K562 (cell line): Measurements from ENCODE around the gene CALD1.

Experiments
- POLR2A ChIP-seq: fragments of 450-650 bp; conservative IDR thresholded peaks from 2 replicates; pipeline ENCODE4 v1.6.1; 2016
- SMARCE1 ChIP-seq: fragments of 450-650 bp; IDR thresholded peaks from 2 replicates; pipeline ENCODE4 v1.7.1; 2016; ENCODE audit warnings: mild to moderate bottlenecking
- SREBF2 ChIP-seq: sonication (generic); formaldehyde crosslinking; IDR thresholded peaks from 2 replicates; pipeline ENCODE4 v1.4.0; 2020; ENCODE audit warnings: mild to moderate bottlenecking, missing genetic modification reagents
- TAF1 ChIP-seq: IDR thresholded peaks from 2 replicates; pipeline ENCODE4 v1.6.1; 2011; ENCODE audit warnings: mild to moderate bottlenecking, low read length, moderate library complexity; ENCODE audit not compliant: insufficient read depth, control insufficient read depth, severe bottlenecking; ENCODE audit errors: extremely low read depth
- USF2 ChIP-seq: sonication (generic); formaldehyde crosslinking; IDR thresholded peaks from 2 replicates; pipeline ENCODE4 v1.5.0; 2020; ENCODE audit warnings: missing genetic modification reagents
- TF ChIP-seq, protein P1 (sequence below): sonication (generic); formaldehyde crosslinking; IDR thresholded peaks from 2 replicates; pipeline ENCODE4 v1.8.1; 2023; ENCODE audit warnings: mild to moderate bottlenecking, missing genetic modification reagents
- TF ChIP-seq, protein P2 (sequence below), 3 experiments: IDR thresholded peaks in 2 of 3; conservative IDR thresholded peaks in 1 of 3; 2 replicates each; pipeline ENCODE4 v1.5.1; 2011 to 2012; ENCODE audit warnings: low read length in 3 of 3, mild to moderate bottlenecking in 3 of 3, control low read depth in 2 of 3, improper control_type of control experiment in 1 of 3, inconsistent platforms in 1 of 3, low read depth in 1 of 3, mixed read lengths in 1 of 3, moderate library complexity in 1 of 3; ENCODE audit not compliant: insufficient read depth in 2 of 3
- TF ChIP-seq, protein P3 (sequence below): fragments of 250-450 bp; sonication (Bioruptor Pico); IDR thresholded peaks from 2 replicates; pipeline ENCODE4 v1.8.0; 2022; ENCODE audit warnings: moderate library complexity, mild to moderate bottlenecking, inconsistent platforms
- TF ChIP-seq, protein P4 (sequence below): fragments of 450-650 bp; formaldehyde crosslinking; IDR thresholded peaks from 2 replicates; pipeline ENCODE4 v1.4.0; 2022; ENCODE audit warnings: missing genetic modification characterization

- TF ChIP-seq POLR2A (no peak), SMARCE1 (no peak), SREBF2 (CRISPR knock-in tag) (no peak), USF2 (CRISPR knock-in tag) (no peak), TAF1 (no peak)
- TF ChIP-seq, protein P1, sequence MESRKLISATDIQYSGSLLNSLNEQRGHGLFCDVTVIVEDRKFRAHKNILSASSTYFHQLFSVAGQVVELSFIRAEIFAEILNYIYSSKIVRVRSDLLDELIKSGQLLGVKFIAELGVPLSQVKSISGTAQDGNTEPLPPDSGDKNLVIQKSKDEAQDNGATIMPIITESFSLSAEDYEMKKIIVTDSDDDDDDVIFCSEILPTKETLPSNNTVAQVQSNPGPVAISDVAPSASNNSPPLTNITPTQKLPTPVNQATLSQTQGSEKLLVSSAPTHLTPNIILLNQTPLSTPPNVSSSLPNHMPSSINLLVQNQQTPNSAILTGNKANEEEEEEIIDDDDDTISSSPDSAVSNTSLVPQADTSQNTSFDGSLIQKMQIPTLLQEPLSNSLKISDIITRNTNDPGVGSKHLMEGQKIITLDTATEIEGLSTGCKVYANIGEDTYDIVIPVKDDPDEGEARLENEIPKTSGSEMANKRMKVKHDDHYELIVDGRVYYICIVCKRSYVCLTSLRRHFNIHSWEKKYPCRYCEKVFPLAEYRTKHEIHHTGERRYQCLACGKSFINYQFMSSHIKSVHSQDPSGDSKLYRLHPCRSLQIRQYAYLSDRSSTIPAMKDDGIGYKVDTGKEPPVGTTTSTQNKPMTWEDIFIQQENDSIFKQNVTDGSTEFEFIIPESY (CRISPR knock-in tag), result no peak
- TF ChIP-seq, protein P2, sequence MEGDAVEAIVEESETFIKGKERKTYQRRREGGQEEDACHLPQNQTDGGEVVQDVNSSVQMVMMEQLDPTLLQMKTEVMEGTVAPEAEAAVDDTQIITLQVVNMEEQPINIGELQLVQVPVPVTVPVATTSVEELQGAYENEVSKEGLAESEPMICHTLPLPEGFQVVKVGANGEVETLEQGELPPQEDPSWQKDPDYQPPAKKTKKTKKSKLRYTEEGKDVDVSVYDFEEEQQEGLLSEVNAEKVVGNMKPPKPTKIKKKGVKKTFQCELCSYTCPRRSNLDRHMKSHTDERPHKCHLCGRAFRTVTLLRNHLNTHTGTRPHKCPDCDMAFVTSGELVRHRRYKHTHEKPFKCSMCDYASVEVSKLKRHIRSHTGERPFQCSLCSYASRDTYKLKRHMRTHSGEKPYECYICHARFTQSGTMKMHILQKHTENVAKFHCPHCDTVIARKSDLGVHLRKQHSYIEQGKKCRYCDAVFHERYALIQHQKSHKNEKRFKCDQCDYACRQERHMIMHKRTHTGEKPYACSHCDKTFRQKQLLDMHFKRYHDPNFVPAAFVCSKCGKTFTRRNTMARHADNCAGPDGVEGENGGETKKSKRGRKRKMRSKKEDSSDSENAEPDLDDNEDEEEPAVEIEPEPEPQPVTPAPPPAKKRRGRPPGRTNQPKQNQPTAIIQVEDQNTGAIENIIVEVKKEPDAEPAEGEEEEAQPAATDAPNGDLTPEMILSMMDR (IDR thresholded peaks at IDR 0.05 in 2 of 3, conservative IDR thresholded peaks at IDR 0.05 in 1 of 3; ENCODE audit: insufficient read depth in 2 of 3, low read depth in 1 of 3, low read length in 3 of 3), result no peak
- TF ChIP-seq, protein P3, sequence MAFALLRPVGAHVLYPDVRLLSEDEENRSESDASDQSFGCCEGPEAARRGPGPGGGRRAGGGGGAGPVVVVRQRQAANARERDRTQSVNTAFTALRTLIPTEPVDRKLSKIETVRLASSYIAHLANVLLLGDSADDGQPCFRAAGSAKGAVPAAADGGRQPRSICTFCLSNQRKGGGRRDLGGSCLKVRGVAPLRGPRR, result no peak
- TF ChIP-seq, protein P4, sequence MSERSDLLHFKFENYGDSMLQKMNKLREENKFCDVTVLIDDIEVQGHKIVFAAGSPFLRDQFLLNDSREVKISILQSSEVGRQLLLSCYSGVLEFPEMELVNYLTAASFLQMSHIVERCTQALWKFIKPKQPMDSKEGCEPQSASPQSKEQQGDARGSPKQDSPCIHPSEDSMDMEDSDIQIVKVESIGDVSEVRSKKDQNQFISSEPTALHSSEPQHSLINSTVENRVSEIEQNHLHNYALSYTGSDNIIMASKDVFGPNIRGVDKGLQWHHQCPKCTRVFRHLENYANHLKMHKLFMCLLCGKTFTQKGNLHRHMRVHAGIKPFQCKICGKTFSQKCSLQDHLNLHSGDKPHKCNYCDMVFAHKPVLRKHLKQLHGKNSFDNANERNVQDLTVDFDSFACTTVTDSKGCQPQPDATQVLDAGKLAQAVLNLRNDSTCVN (CRISPR knock-in tag), result no peak
Observed at GRCh38 chr7:134936893-134937510, 157.6 kb downstream of the CALD1 start.
